Endothelial cell of umbilical vein (primary cell): ENCODE measurements around the gene LRRC32.

Experiments used
- EZH2 ChIP-seq: IDR thresholded peaks from 2 replicates; pipeline ENCODE4 v1.6.1; 2012; ENCODE audit warnings: borderline replicate concordance, low read depth, mild to moderate bottlenecking, moderate library complexity, low read length, inconsistent platforms; ENCODE audit not compliant: severe bottlenecking
- FOS ChIP-seq: IDR thresholded peaks from 2 replicates; pipeline ENCODE4 v1.6.1; 2011; ENCODE audit warnings: mild to moderate bottlenecking, low read length, moderate library complexity, borderline replicate concordance; ENCODE audit not compliant: insufficient read depth
- GATA2 ChIP-seq: IDR thresholded peaks from 2 replicates; pipeline ENCODE4 v1.7.0; 2011; ENCODE audit warnings: low read depth, mild to moderate bottlenecking, moderate library complexity, mixed read lengths, low read length; ENCODE audit not compliant: insufficient read length, insufficient read depth
- JUN ChIP-seq: IDR thresholded peaks from 2 replicates; pipeline ENCODE4 v1.6.1; 2011; ENCODE audit warnings: borderline replicate concordance, low read depth; ENCODE audit not compliant: insufficient read length, insufficient read depth
- MYC ChIP-seq: IDR thresholded peaks from one replicate; pipeline ENCODE4 v1.6.1; 2011; ENCODE audit warnings: mild to moderate bottlenecking, low read depth, low read length
- POLR2A ChIP-seq: IDR thresholded peaks from 2 replicates; pipeline ENCODE4 v1.6.1; 2012; ENCODE audit warnings: low read depth, mild to moderate bottlenecking, control low read depth, low read length
- POLR2AphosphoS5 ChIP-seq: IDR thresholded peaks from 2 replicates; pipeline ENCODE4 v1.6.1; 2012; ENCODE audit warnings: low read depth, mild to moderate bottlenecking, control low read depth, low read length, moderate library complexity; ENCODE audit not compliant: insufficient read depth
- TF ChIP-seq, protein P1 (sequence below), 2 donors: IDR thresholded peaks; 1 replicate in 1 of 2; 2 replicates in 1 of 2; pipeline ENCODE4 v1.5.1; 2011; ENCODE audit warnings: low read length in 2 of 2, mild to moderate bottlenecking in 2 of 2, moderate library complexity in 2 of 2, control low read depth in 1 of 2, inconsistent platforms in 1 of 2, low read depth in 1 of 2; ENCODE audit not compliant: insufficient read depth in 1 of 2; ENCODE audit errors: extremely low read depth in 1 of 2
- TF ChIP-seq, protein P2 (sequence below): IDR thresholded peaks from 2 replicates; pipeline ENCODE4 v1.6.1; 2011; ENCODE audit not compliant: insufficient read depth, insufficient read length

- TF ChIP-seq POLR2A (no peak), EZH2 (no peak), POLR2AphosphoS5 (no peak), JUN (no peak), FOS (no peak), GATA2 (no peak), MYC (no peak)
- TF ChIP-seq, protein P1, sequence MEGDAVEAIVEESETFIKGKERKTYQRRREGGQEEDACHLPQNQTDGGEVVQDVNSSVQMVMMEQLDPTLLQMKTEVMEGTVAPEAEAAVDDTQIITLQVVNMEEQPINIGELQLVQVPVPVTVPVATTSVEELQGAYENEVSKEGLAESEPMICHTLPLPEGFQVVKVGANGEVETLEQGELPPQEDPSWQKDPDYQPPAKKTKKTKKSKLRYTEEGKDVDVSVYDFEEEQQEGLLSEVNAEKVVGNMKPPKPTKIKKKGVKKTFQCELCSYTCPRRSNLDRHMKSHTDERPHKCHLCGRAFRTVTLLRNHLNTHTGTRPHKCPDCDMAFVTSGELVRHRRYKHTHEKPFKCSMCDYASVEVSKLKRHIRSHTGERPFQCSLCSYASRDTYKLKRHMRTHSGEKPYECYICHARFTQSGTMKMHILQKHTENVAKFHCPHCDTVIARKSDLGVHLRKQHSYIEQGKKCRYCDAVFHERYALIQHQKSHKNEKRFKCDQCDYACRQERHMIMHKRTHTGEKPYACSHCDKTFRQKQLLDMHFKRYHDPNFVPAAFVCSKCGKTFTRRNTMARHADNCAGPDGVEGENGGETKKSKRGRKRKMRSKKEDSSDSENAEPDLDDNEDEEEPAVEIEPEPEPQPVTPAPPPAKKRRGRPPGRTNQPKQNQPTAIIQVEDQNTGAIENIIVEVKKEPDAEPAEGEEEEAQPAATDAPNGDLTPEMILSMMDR (IDR thresholded peaks at IDR 0.05; ENCODE audit: extremely low read depth in 1 of 2, insufficient read depth in 1 of 2, low read depth in 1 of 2, low read length in 2 of 2): no peak
- TF ChIP-seq, protein P2, sequence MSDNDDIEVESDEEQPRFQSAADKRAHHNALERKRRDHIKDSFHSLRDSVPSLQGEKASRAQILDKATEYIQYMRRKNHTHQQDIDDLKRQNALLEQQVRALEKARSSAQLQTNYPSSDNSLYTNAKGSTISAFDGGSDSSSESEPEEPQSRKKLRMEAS: no peak
These were observed 39.2 kb upstream of the LRRC32 start for GRCh38 chr11:76709756-76710155.
